Measurements from ENCODE around the gene NCKAP5.
"Not testable (repeated sequence)": the region's sequence is repeated elsewhere in the genome, so short reads cannot be mapped to it uniquely, and the experiment has no call there.

- not testable (repeated sequence) for TF ChIP-seq CTCF (IDR thresholded peaks at IDR 0.05; ENCODE audit: low read depth, low read length, missing input control); SP1 (IDR thresholded peaks at IDR 0.05); TAF1 (conservative IDR thresholded peaks at IDR 0.05); RAD21 (IDR thresholded peaks at IDR 0.05); MAX (IDR thresholded peaks at IDR 0.05)
Measured at GRCh38 chr2:132698347-132698746, 869.9 kb downstream of the NCKAP5 start.
